ENCODE measurements around the gene SCAF8.

DNA sequence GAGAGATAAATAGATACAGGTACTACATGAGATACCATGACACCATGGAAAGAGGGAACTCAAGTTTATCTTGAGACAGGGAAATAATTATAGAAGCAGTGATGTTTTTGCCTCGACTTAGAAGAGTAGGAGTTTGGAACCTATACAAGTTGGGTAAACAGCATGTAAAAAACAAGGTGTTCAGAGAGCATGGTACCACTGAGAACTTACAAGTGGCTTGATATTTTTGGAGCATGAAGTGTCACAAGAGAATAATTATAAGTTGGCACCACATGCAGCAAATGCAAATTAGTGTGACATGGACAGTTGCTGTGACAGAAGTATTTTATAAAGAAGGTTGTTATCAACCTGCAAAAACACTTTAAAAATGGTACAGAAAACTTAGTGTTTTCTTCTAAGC, 47.1 kb upstream of the SCAF8 start:
- TF ChIP-seq, protein P1, sequence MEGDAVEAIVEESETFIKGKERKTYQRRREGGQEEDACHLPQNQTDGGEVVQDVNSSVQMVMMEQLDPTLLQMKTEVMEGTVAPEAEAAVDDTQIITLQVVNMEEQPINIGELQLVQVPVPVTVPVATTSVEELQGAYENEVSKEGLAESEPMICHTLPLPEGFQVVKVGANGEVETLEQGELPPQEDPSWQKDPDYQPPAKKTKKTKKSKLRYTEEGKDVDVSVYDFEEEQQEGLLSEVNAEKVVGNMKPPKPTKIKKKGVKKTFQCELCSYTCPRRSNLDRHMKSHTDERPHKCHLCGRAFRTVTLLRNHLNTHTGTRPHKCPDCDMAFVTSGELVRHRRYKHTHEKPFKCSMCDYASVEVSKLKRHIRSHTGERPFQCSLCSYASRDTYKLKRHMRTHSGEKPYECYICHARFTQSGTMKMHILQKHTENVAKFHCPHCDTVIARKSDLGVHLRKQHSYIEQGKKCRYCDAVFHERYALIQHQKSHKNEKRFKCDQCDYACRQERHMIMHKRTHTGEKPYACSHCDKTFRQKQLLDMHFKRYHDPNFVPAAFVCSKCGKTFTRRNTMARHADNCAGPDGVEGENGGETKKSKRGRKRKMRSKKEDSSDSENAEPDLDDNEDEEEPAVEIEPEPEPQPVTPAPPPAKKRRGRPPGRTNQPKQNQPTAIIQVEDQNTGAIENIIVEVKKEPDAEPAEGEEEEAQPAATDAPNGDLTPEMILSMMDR (IDR thresholded peaks at IDR 0.05), result no peak
- TF ChIP-seq POLR2A (IDR thresholded peaks at IDR 0.05), result no peak

All from upper lobe of left lung (tissue), 4 donors.